ENCODE data around the gene DNAI1.

- TF ChIP-seq, protein P1, sequence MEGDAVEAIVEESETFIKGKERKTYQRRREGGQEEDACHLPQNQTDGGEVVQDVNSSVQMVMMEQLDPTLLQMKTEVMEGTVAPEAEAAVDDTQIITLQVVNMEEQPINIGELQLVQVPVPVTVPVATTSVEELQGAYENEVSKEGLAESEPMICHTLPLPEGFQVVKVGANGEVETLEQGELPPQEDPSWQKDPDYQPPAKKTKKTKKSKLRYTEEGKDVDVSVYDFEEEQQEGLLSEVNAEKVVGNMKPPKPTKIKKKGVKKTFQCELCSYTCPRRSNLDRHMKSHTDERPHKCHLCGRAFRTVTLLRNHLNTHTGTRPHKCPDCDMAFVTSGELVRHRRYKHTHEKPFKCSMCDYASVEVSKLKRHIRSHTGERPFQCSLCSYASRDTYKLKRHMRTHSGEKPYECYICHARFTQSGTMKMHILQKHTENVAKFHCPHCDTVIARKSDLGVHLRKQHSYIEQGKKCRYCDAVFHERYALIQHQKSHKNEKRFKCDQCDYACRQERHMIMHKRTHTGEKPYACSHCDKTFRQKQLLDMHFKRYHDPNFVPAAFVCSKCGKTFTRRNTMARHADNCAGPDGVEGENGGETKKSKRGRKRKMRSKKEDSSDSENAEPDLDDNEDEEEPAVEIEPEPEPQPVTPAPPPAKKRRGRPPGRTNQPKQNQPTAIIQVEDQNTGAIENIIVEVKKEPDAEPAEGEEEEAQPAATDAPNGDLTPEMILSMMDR (IDR thresholded peaks at IDR 0.05; ENCODE audit: low read length), result peak; percentile 86
- no peak for TF ChIP-seq EZH2 (IDR thresholded peaks at IDR 0.05; ENCODE audit: borderline replicate concordance, low read length)
These were observed 103.6 kb downstream of the DNAI1 start for GRCh38 chr9:34562135-34562745.

Data from OCI-LY1 (cell line).